CD4-positive, CD25-positive, alpha-beta regulatory T cell (primary cell): ENCODE data around the gene EPB41L4B. TPM values are rescaled to one million over a fixed set of nuclear protein-coding genes. Genes with fewer than 3 reads are reported as not detected.

ENCODE experiments used
- ATAC-seq, 2 donors: fragments of 150-1000 bp; cut with Tn5 transposase; one replicate each; pipeline ENCODE4 v1.10.0; 2021; ENCODE audit warnings: low read depth in 2 of 2, moderate number of reproducible peaks in 2 of 2, moderate library complexity in 1 of 2
- DNase-seq, 3 donors: peaks; one replicate each; pipeline versions ENCODE4 v3.0.0 to v3.0.0-alpha.2; 2012 to 2022; ENCODE audit warnings: mixed read lengths in 1 of 3
- H3K27ac ChIP-seq: one replicate; pipeline ENCODE4 v1.7.0; 2013; ENCODE audit warnings: mild to moderate bottlenecking, low read length; ENCODE audit not compliant: insufficient read depth, poor library complexity, severe bottlenecking
- H3K27me3 ChIP-seq: one replicate; pipeline ENCODE4 v1.7.0; 2013; ENCODE audit warnings: low read length; ENCODE audit not compliant: control insufficient read depth, insufficient read depth
- H3K36me3 ChIP-seq: one replicate; pipeline ENCODE4 v1.7.0; 2013; ENCODE audit warnings: mild to moderate bottlenecking, low read length, moderate library complexity; ENCODE audit not compliant: control insufficient read depth, insufficient read depth
- H3K4me1 ChIP-seq: 2 replicates; pipeline ENCODE4 v1.7.0; 2013; ENCODE audit warnings: mild to moderate bottlenecking, low read length; ENCODE audit not compliant: insufficient read depth, control insufficient read depth, poor library complexity, severe bottlenecking
- H3K4me3 ChIP-seq: one replicate; pipeline ENCODE4 v1.7.0; 2013; ENCODE audit warnings: low read depth, mild to moderate bottlenecking, low read length, moderate library complexity
- H3K9me3 ChIP-seq, 2 experiments: 1 replicate in 1 of 2; 2 replicates in 1 of 2; pipeline ENCODE4 v1.7.0; 2013; ENCODE audit warnings: low read length in 2 of 2, mild to moderate bottlenecking in 1 of 2, moderate library complexity in 1 of 2; ENCODE audit not compliant: control insufficient read depth in 2 of 2
- H3K27ac Mint-ChIP-seq, 3 donors: one replicate each; pipeline ENCODE4 v1.8.0; 2020 to 2022; ENCODE audit warnings: mild to moderate bottlenecking in 3 of 3, mixed read lengths in 3 of 3, moderate library complexity in 2 of 3
- H3K27me3 Mint-ChIP-seq: one replicate; pipeline ENCODE4 v1.8.0; 2022; ENCODE audit warnings: mild to moderate bottlenecking, mixed read lengths
- H3K36me3 Mint-ChIP-seq: one replicate; pipeline ENCODE4 v1.8.0; 2020; ENCODE audit warnings: mixed read lengths
- H3K4me1 Mint-ChIP-seq, 4 donors: one replicate each; pipeline ENCODE4 v1.8.0; 2020 to 2022; ENCODE audit warnings: mixed read lengths in 4 of 4, mild to moderate bottlenecking in 1 of 4
- H3K4me3 Mint-ChIP-seq, 4 donors: one replicate each; pipeline ENCODE4 v1.8.0; 2020 to 2022; ENCODE audit warnings: mild to moderate bottlenecking in 4 of 4, mixed read lengths in 4 of 4, moderate library complexity in 3 of 4
- H3K9me3 Mint-ChIP-seq, 7 donors: one replicate each; pipeline ENCODE4 v1.8.0; 2020 to 2022; ENCODE audit warnings: mixed read lengths in 7 of 7, mild to moderate bottlenecking in 3 of 7, moderate library complexity in 2 of 7
- polyA plus RNA-seq, 4 donors: library from polyadenylated mRNA; unstranded; fragments of 300-500 nt; fragmentation: Illumina TruSeq; gene quantifications; one replicate each; pipeline ENCODE4 v1.2.3, GENCODE V29; 2021
- total RNA-seq: library from RNA; stranded (reverse); gene quantifications from one replicate; pipeline ENCODE4 v1.2.3, GENCODE V29; 2022

The EPB41L4B gene
- total and polyA plus RNA-seq, 5 donors from 2014 or later, result not detected

- Histone ChIP-seq H3K4me3 (no peak overlapping the region), H3K27me3 (no peaks in the 10 kb centered on the region), H3K36me3 (no peaks in the 10 kb centered on the region), H3K27ac (no peak overlapping the region), H3K4me1 (no peaks in the 10 kb centered on the region), H3K9me3 (no peaks in the 10 kb centered on the region)
- DNase-seq (no peak), ATAC-seq (no peak)
- Mint-ChIP-seq H3K4me3 (no peak overlapping the region), H3K36me3 (no peaks in the 10 kb centered on the region), H3K9me3 (peaks cover 0 to 1% (median 0%) of the 10 kb centered on the region in 7 donors), H3K27ac (no peak overlapping the region), H3K27me3 (peaks cover 4% of the 10 kb centered on the region), H3K4me1 (no peaks in the 10 kb centered on the region)
Observed at GRCh38 chr9:109253241-109253636, 67.6 kb downstream of the EPB41L4B start.

- Mint-ChIP-seq H3K27ac (no peak overlapping the region), H3K36me3 (no peaks in the 10 kb centered on the region), H3K27me3 (peaks cover 4% of the 10 kb centered on the region), H3K4me3 (no peak overlapping the region), H3K9me3 (peaks cover 0 to 1% (median 0%) of the 10 kb centered on the region in 7 donors), H3K4me1 (no peaks in the 10 kb centered on the region)
- H3K36me3 ChIP-seq, result no peaks in the 10 kb centered on the region
- no peaks in the 10 kb centered on the region for H3K4me1 ChIP-seq
- no peaks in the 10 kb centered on the region for H3K9me3 ChIP-seq
- no peaks in the 10 kb centered on the region for H3K27me3 ChIP-seq
- no peak overlapping the region for H3K4me3 ChIP-seq
- no peak overlapping the region for H3K27ac ChIP-seq
- ATAC-seq, result no peak
- no peak for DNase-seq
Observed at GRCh38 chr9:109252291-109252690, 68.6 kb downstream of the EPB41L4B start.

- no peak overlapping the region for H3K27ac Mint-ChIP-seq
- DNase-seq (no peak), ATAC-seq (no peak)
- peaks cover 4% of the 10 kb centered on the region for H3K27me3 Mint-ChIP-seq
- H3K9me3 Mint-ChIP-seq, result peaks cover 0 to 1% (median 0%) of the 10 kb centered on the region in 7 donors
- no peak overlapping the region for H3K27ac ChIP-seq
- H3K4me1 ChIP-seq, result no peaks in the 10 kb centered on the region
- H3K4me1 Mint-ChIP-seq, result no peaks in the 10 kb centered on the region
- no peaks in the 10 kb centered on the region for H3K9me3 ChIP-seq
- no peaks in the 10 kb centered on the region for H3K27me3 ChIP-seq
- no peaks in the 10 kb centered on the region for H3K36me3 Mint-ChIP-seq
- no peaks in the 10 kb centered on the region for H3K36me3 ChIP-seq
- H3K4me3 ChIP-seq, result no peak overlapping the region
- H3K4me3 Mint-ChIP-seq, result no peak overlapping the region
Observed at GRCh38 chr9:109251776-109252106, 69.1 kb downstream of the EPB41L4B start.

GRCh38 chr9:109251080-109251775 is 69.6 kb downstream of the EPB41L4B start:
- ATAC-seq (no peak), DNase-seq (no peak)
- Mint-ChIP-seq H3K4me1 (no peaks in the 10 kb centered on the region), H3K27ac (no peak overlapping the region), H3K36me3 (no peaks in the 10 kb centered on the region), H3K27me3 (peaks cover 4% of the 10 kb centered on the region), H3K4me3 (no peak overlapping the region), H3K9me3 (peaks cover 0 to 1% (median 0%) of the 10 kb centered on the region in 7 donors)
- Histone ChIP-seq H3K27me3 (no peaks in the 10 kb centered on the region), H3K9me3 (no peaks in the 10 kb centered on the region), H3K27ac (no peak overlapping the region), H3K36me3 (no peaks in the 10 kb centered on the region), H3K4me1 (no peaks in the 10 kb centered on the region), H3K4me3 (no peak overlapping the region)

- no peaks in the 10 kb centered on the region for H3K36me3 ChIP-seq
- H3K4me3 ChIP-seq, result no peak overlapping the region
- H3K4me3 Mint-ChIP-seq, result no peak overlapping the region
- H3K4me1 ChIP-seq, result no peaks in the 10 kb centered on the region
- no peak overlapping the region for H3K27ac ChIP-seq
- no peak overlapping the region for H3K27ac Mint-ChIP-seq
- no peaks in the 10 kb centered on the region for H3K9me3 ChIP-seq
- H3K27me3 ChIP-seq, result peaks cover 2% of the 10 kb centered on the region
- peaks cover 4% of the 10 kb centered on the region for H3K27me3 Mint-ChIP-seq
- H3K36me3 Mint-ChIP-seq, result no peaks in the 10 kb centered on the region
- no peaks in the 10 kb centered on the region for H3K4me1 Mint-ChIP-seq
- ATAC-seq (no peak), DNase-seq (no peak)
- peaks cover 0 to 1% (median 0%) of the 10 kb centered on the region in 7 donors for H3K9me3 Mint-ChIP-seq
Observed at GRCh38 chr9:109250771-109251079, 70.1 kb downstream of the EPB41L4B start.

GRCh38 chr9:109250311-109250741 is 70.5 kb downstream of the EPB41L4B start:
- Histone ChIP-seq H3K27me3 (peaks cover 5% of the 10 kb centered on the region), H3K27ac (no peak overlapping the region), H3K36me3 (no peaks in the 10 kb centered on the region), H3K9me3 (no peaks in the 10 kb centered on the region), H3K4me1 (no peaks in the 10 kb centered on the region), H3K4me3 (no peak overlapping the region)
- H3K27ac Mint-ChIP-seq, result no peak overlapping the region
- H3K36me3 Mint-ChIP-seq, result no peaks in the 10 kb centered on the region
- no peak overlapping the region for H3K4me3 Mint-ChIP-seq
- H3K4me1 Mint-ChIP-seq, result no peaks in the 10 kb centered on the region
- peaks cover 0 to 1% (median 0%) of the 10 kb centered on the region in 7 donors for H3K9me3 Mint-ChIP-seq
- DNase-seq (no peak), ATAC-seq (no peak)
- H3K27me3 Mint-ChIP-seq, result peaks cover 4% of the 10 kb centered on the region

- H3K36me3 Mint-ChIP-seq, result no peaks in the 10 kb centered on the region
- Histone ChIP-seq H3K4me1 (no peaks in the 10 kb centered on the region), H3K36me3 (no peaks in the 10 kb centered on the region), H3K27ac (no peak overlapping the region), H3K4me3 (no peak overlapping the region), H3K27me3 (peaks cover 7% of the 10 kb centered on the region), H3K9me3 (no peaks in the 10 kb centered on the region)
- H3K4me1 Mint-ChIP-seq, result no peaks in the 10 kb centered on the region
- DNase-seq (no peak), ATAC-seq (no peak)
- peaks cover 0 to 1% (median 0%) of the 10 kb centered on the region in 7 donors for H3K9me3 Mint-ChIP-seq
- no peak overlapping the region for H3K4me3 Mint-ChIP-seq
- H3K27me3 Mint-ChIP-seq, result peaks cover 4% of the 10 kb centered on the region
- no peak overlapping the region for H3K27ac Mint-ChIP-seq
Observed at GRCh38 chr9:109249615-109250014, 71.2 kb downstream of the EPB41L4B start.

- peaks cover 7% of the 10 kb centered on the region for H3K27me3 ChIP-seq
- no peaks in the 10 kb centered on the region for H3K36me3 ChIP-seq
- Mint-ChIP-seq H3K36me3 (no peaks in the 10 kb centered on the region), H3K4me1 (no peaks in the 10 kb centered on the region), H3K27ac (no peak overlapping the region), H3K9me3 (peaks cover 0 to 1% (median 0%) of the 10 kb centered on the region in 7 donors), H3K27me3 (peaks cover 11% of the 10 kb centered on the region), H3K4me3 (no peak overlapping the region)
- H3K4me1 ChIP-seq, result no peaks in the 10 kb centered on the region
- H3K4me3 ChIP-seq, result no peak overlapping the region
- ATAC-seq (no peak), DNase-seq (no peak)
- no peaks in the 10 kb centered on the region for H3K9me3 ChIP-seq
- no peak overlapping the region for H3K27ac ChIP-seq
Observed at GRCh38 chr9:109248133-109248581, 72.7 kb downstream of the EPB41L4B start.
